NCI-H1694 treated with DMSO at 0.1 percent for 48 hours (cell line): ENCODE data around the gene GPAT3.
"Not testable (repeated sequence)": the region's sequence is repeated elsewhere in the genome, so short reads cannot be mapped to it uniquely, and the experiment has no call there.

ENCODE experiments used
- DNase-seq: peaks from one replicate; lab custom pipeline; 2025; lab: John Stamatoyannopoulos, UW

Gene GPAT3

DNA sequence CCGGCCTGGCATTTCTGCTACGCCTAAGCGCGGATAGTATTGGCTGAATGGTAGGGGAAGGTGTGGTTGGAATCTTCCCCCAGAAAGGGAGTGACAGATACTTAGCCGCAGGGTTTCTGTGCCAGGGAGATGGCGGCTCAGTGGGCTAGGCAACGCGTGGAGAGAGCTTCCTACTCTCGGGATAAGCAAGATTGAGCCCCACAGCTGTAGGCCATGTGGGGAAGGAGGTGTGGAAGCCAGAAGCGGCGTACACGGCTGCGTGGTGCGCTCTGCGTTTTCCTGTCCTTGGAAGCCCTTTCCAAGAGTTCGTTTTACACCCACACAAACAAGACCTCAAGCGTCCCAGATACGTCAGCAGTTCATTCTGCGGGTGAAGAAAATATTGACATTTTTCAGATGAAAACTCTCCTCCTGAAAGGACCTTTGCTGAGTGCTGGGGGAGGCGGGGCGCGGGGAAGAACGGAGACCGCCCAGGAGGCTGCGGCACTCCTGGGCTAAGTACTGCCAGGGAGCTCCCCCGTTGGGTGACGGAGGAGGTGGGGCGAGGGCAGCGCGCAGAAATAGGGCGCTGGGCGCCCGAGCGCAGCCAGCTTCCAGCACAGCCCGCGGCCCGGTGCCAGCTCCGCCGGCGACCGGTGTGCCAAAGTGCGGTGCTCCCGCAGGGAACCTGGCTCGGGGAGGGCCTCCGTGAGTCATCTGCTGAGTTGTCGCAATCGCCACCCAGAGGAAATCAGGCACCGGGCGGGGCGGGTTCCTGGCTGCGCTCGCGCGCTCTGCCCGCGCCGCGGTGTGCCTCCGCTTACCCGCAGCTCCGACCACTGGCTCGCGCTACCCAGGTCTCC is at the start of gene GPAT3:
Gene GPAT3 (plus strand): TSS at position 589 of the 842 bp plus-strand sequence. CDS start 515 bp downstream, outside the sequence.
- DNase-seq: peak; percentile 16

DNA sequence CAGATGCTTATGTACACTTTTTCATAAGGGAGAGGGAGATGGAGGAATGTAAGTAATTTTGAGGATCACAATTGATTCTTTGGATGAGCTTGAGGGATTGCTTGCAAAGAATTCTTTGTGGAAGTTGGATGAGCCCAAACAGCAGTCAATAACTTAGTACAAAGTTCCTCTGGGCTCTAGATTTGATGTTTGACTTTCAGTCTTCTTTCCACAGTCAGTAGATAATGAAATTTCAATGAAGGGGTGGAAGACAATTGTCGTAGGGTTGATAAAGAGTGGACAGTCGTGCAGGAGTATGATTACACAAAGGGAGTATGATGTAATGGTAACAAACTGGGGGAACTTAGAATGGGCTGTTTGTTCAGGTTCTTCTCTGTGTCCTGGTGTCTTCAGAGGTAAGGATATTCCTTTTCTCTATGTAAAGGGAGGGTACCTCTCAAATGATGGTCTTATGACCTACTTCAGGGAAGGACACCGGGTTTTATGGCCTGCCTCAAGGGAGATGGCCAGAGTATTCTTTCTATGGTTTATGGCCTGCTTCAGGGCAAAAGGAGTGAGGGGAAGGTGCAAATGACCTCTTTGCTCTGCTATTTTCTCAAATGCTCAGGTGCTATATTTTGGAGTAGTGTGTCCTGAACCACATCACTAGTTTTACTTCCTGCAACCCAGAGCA is 49.3 kb upstream of the GPAT3 start:
- no peak for DNase-seq

DNA sequence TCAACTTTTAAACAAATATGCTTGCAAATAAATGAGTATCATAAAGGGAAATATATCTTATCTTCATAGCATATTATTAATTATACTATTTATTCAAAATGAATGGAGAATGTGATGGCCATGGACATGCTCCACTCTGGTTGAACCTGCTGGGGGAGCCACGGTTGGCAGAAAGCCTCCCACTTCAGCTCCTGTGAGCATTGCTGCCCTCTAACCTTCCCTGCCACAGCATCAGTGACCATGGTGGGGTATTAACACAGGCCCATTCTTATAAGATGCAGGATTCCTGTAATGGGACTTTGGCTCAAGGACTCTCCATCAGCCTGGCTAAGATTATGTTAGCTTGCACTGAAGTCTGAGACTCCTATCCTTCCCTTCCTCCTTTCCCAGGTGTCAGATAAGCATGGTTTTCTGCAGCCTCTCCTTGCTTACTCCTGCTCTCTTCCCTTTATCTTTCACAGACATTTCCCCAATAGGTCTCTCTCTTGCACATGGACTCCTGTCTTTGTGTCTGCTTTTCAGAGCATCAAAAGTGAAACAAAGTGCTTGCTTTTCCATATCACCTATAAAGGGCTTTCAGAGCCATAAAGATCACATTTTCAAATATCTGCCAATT is 46.1 kb upstream of the GPAT3 start:
- no peak for DNase-seq

DNA sequence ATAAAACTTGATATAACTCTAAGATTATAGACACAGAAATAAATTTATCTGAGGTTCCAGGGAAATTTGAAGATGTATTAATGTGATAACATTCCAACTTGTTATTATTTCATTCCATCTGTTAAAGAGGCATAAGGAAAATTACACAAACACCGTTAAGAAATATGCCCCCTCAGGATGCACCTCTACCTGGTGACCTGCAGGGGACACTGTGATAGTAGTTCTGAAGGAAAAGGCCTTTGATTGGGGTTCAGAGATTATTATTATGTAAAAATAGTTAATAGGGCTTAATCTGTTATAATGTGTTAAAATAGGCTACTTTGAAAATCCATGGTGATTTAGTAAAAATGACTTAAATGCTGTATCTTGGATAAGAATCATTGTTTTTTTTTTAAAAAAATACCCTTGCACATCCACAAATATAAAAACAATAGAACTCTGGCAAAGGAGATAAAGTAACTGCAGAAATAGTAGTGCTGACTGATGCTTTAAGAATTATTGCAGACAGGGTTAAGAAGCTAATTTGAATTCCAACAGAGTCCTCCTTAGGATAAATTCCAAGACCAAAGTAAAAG is 44.9 kb upstream of the GPAT3 start:
- DNase-seq: peak; percentile 27

DNA sequence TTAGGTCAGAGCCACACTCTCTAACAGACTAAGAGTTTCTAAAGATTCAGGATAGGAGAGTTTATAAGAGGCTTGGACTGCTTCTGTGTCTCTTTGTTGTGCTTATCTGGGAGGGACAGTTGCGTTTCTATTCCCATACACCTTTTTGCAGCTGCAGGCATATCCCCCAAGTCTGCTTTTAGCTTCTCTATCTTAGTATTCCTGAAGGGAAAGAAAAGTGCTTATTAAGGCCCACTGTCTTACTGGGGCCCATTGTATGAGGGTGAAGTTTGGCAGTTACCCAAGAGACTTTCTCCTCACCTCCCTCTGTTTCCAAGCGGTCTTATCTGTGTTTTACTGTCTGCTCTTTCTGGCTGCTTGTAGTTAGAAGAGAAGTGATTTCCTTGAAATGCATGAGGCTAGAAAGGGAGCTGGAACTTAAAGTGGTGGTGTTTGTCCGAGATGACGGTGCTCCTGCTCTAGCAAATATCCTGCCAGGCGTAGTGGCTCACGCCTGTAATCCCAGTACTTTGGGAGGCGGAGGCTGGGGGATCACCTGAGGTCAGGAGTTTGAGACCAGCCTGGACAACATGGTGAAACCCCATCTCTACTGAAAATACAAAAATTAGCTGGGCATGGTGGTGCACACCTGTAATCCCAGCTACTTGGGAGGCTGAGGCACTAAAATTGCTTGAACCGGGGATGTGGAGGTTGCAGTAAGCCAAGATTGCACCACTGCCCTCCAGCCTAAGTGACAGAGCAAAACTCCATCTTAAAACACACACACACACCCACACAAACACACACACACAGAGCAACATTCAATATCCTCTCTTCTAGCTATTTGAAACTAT is 39.6 kb upstream of the GPAT3 start:
- DNase-seq: not testable (repeated sequence)

DNA sequence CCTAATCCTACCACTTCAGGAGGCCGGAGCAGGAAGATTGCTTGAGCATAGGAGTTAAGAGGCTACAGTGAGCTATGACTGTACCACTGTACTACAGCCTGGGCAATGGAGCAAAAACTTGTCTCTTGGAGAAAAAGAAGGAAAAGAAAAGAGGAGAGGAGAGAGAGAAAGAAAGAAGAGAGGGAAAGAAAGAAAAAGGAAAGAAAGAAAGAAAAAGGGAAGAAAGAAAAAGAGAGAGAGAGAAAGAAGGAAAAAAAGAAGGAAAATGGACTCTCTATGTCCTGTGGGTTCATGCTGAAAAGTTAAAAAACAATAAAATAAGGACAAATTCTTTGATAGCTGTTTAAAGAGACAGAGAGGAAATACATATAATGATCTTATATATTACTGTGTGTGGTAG is 37.7 kb upstream of the GPAT3 start:
- no peak for DNase-seq

DNA sequence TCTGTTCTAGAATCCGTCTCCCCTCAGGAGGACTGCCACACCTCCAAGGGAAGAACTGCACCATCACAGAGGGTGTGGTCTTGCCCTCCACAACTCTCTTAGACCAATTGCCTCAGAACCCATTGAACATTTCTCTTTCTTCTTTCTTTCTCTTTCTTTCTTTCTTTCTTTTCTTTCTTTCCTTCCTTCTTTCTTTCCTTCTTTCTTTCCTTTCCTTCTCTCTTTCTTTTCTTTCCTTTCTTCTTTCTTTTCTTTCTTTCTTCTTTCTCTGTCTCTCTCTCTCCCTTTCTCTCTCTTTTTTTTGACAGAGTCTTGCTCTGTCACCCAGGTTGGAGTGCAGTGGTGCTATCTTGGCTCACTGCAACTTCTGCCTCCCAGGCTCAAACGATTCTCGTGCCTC is 34.2 kb upstream of the GPAT3 start:
- not testable (repeated sequence) for DNase-seq

DNA sequence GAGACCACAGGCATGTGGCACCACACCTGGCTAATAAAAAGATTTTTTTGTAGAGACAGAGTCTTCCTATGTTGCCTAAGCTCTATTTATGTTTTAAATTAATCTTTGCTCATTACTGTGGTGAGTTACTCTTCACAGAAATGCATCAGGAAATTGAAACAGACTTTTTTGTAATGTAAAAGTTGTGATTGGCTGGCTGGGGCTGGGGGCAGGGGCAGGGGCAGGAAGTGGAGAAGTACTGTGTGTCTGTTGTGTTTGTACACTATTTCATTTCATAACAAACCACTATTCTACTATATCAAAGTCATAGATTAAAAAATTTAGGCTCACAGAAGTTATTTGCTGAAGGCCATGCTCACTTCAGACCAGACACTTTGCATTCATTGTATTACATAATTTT is 31.9 kb upstream of the GPAT3 start:
- DNase-seq: no peak

DNA sequence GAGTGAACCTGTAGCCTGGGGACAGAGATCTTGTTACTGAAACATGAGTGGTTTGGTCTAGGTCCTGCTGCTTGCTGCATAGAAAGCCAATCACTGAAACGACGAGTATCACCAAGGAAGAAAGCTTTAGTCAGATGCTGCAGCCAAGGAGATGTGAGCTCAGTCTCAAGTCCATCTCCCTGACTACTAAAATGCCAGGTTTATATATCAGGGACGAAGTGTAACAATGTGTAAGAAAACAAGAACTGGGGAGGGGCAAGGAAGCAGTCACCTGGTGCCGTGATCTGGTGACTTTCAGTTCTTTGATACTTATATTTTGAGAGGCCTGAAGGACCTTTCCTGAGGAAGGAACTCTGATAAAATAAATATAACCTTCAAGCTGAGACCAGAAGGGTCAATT is 31.4 kb upstream of the GPAT3 start:
- DNase-seq: no peak

DNA sequence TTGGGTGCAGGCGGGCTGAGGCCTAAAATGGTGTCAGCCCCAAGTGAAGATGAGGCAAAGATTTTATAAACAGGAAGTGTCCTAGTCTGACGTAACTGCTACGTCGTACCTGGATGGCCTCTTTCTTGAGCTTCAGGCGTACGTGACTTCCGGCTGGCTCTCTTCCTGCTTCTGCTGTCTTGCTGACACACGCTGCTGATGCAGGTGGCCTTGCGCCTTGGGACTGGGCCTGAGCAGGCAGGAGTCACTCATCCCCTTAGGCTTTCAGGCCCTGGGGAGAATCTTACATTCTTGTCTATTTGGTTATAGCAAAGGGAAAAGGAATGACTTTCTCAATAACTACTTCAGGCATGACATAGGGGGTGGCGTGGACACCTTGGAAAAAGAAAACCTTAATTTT is 30.9 kb upstream of the GPAT3 start:
- DNase-seq: no peak

DNA sequence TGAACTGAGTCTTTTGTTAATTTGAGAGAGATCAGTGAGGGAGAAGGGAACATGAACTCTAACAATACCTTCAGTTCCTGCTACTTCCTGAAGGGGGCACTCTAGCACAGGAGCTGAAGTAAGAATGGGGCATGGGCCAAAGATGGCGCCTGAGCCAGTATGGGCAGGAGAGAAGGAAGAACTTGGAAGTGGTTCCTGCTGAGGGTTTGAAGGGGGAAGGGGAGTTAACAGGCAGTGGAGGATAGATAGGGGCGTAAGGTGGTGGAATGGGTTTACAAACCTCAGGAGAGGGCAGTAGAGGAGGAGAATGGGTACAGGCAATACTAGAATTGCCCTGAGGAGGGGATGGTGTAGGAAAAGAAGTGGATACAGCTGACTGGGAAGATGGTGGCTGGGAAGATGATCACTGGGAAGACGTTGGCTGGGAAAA is 26.7 kb upstream of the GPAT3 start:
- DNase-seq: peak; percentile 36

DNA sequence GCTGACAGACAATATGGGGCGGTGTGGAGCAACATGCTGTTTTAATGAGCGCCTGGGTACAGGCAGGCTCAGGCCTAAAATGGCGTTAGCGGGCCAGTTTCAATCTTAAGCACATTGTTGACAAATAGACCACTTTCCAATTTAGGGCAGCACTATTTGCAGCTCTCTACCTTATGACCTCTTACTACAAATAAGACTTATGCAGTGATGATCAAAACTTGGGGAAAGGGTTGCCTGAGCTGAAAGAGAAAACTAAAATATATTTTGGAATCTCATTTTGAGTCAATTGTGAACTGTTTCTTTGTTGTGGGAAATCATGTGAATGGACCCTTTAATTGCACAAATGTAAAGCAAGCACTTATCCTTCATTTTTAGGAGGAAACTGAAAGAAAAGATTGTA is 25.5 kb upstream of the GPAT3 start:
- DNase-seq: no peak

DNA sequence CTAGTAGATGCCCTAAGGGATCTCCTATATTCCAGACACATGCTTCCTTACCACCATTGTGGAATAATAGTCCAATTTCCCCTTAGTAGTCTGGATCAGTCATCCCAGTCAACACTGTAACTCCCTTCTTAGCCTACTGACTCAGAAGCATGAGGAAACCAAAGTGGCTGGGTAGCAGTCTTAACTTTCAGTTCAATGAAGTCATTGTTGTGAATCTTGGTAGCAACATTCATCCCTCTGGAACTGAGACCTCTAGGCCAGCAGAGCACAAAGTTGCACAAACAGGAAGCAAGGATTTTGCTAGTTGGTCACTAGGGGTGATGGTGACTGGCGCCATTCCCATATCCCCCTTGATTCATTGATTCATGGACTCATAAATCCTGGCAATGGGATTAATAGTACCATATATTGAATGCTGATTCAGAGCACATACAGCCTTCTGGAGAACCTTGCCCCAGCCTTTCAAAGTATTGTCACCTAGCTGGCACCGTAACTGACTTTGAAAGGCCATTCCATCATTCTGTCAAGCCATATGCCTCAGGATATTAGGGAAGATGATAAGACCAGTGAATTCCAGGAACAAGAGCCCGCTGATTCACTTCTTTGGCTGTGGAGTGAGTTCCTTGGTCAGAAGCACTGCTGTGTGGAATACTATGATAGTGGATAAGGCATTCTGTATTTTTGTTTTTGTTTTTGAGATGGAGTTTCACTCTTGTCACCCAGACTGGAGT is 19.7 kb upstream of the GPAT3 start:
- no peak for DNase-seq

DNA sequence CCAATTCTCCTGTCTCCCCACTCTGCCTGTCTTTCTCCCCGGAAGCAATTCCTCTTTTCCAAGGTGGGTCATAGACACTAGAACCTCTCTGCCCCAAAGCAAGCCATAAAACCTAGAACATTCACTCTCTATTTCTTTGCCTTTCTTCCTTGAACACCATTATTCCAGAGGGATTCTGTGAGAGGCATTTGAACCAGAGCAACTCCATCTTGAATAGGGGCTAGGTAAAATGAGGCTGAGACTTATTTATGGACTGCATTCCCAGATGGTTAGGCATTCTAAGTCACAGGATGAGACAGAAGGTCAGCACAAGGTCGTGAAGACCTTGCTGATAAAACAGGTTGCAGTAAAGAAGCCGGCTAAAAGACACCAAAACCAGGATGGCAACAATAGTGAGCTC is 13.7 kb upstream of the GPAT3 start:
- DNase-seq: no peak

DNA sequence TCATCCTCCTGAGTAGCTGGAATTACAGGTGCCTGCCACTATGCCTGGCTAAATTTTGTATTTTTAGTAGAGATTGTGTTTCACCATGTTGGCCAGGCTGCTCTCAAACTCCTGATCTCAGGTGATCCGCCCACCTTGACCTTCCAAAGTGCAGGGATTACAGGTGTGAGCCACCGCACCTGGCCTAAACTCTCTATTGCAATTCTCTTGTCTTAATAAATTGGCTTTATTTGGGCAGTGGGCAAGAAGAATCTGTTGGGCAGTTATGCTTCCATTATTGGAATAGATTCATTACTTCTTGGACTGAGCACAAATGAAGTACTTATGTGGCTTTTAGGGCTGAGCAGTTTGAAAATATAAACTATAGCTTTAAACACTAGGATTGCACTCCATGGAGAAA is 8.2 kb upstream of the GPAT3 start:
- DNase-seq: no peak

DNA sequence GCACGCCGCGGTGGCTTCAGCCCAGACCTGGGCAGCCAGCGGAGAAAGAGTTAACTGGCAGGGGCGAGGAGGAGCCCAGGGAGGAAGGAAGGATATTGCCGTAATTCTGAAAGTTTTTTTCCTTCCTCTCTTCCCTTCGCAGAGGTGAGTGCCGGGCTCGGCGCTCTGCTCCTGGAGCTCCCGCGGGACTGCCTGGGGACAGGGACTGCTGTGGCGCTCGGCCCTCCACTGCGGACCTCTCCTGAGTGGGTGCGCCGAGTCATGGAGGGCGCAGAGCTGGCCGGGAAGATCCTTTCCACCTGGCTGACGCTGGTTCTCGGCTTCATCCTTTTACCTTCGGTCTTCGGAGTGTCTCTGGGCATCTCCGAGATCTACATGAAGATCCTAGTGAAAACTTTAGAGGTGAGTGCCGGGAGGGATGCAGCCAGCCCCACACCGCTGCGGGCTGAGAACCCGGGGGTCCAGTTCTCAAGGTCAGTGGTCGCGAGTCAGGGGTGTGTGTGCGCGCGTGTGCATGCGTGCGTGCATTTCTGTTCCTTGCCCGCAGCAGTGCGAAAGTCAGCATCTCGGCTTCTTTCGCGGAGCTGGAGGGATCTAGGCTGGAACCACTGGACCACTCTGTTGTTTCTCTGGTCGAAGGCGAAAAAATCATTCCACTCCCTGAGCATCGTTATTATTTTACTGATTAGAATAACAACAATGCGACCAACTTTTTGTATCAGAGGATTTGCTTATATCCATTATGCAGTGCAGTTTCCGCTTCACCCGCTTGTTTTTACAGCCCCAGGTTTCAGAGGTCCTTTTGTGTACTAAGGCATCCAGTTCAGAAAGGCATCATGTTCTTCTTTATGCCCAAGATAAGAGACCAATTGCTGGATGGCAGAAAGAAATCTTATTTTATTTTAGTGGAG is 709 bp downstream of the GPAT3 start:
- DNase-seq: no peak

DNA sequence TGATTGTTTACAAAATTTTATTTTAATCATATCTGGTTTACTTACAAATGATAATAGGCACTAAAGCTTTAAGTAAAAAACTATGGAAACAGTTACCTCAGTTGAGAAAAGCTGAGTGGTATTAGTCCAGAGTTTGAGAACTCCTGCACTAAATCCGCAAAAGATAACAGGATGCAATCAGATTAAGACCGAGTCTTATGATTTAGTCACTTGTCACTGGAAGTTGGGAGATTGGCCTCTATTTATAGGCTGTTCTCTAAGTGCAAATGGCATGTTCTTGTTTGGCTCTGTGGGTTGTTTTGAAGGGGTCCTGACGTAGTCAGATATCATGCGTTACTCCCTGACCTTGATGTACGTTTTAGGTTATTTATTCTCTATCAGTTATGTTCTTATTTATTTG is 6.3 kb downstream of the GPAT3 start:
- no peak for DNase-seq

DNA sequence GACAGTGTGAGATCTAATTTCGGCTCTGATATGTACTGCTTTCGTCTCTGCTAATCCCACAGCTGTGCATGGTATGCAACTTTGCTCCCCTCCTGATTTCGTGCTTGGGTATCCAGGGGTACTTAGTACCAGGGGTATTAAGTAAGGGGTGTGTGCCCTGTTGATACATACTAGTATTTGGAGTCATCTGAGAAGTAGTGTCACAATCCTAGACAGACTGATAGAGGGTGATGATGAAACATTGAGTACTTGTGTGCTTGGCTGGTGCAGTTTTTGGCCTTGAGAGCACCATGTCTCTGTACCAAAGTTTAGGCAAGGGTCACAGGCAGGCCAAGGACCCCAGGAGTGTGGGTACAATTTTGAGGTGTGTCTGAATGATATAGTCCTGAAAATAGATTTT is 10.9 kb downstream of the GPAT3 start:
- DNase-seq: no peak

DNA sequence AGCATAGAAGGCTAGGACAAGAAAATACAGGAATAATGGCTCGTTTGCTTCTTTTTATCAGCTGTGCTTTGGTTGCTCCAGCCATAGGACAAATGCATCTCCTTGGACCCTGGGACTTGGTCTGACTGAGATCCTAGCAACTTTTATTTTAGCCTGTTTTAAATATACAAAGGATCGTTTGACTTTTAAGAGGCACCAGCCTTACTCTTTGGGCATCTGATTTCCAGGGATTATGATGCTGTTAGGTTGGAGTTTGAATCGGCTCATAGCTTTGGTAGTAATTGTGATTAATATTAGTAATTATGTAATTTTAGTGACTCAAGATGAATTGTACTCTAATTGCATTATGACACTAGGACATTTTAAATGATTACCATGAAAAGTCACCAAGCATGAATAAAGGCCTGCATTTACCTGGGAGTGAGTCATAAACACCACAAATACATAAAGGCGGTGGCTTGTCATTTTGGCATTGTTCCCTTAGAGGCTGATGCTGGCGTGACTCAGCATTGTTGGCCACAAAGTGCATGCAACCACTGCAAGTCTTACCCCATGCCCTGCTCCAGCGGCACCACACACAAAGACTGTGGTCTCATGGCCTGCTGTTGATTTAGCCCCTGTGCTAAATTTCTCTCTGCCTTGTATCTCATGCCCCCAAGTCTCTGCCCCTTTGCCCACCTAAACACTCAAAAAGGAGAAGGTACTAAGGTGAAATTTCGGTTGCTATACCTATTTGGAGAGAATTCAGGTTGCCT is 12.4 kb downstream of the GPAT3 start:
- DNase-seq: no peak
